ENCODE measurements around the gene GGCT. TPM values are rescaled to one million over a fixed set of nuclear protein-coding genes. Genes with fewer than 3 reads are reported as not detected.

Gene GGCT
- total RNA-seq, 1 experiment from 2014 or later, result 62.6 TPM

DNA sequence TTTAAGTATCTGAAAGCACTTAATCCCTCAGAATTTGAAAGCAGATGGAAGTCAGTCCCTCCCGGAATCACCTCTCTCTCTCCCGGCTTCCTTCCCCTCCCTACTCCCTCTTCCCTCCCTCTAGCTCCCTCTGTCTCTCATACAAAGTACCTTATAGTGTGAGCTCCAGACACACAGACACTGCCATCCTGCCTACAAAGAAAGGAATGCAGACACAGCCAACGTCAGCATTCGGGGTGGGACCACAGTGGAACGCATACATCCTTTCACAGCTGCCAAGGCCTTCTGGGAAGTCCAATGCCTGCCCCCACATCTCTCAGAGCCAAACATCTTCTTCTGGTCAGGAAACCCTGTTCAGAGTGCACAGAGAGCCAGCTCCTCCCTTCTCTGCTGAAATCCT, 35.3 kb downstream of the GGCT start:
- DNase-seq (ENCODE audit: low read depth), result peak; percentile 79
- in situ Hi-C loops (cut with HindIII; ENCODE audit: low pct_unique_long_range_greater_than_20kb, low sequenced_read_pairs), result no loop called here

DNA sequence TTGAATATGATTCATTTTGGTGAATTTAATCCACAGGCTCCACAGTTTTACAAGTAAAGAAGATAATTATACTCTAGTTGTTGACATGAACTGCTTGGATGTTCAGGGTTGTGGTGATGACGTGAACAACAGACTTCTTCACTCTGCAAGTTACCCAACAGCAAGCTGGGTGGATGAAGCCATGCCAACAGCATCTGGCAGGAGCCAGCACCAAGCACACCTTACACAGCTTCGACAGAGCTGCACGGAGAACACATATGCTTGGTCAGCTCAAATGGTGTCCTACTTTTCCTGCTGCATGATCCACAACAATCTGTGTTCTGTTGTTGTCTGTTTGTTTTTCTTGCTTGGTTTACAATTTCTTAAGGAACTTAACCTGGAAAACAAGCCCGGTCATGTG, 35.8 kb downstream of the GGCT start:
- in situ Hi-C loops (cut with HindIII; ENCODE audit: low pct_unique_long_range_greater_than_20kb, low sequenced_read_pairs), result no loop called here

GRCh38 chr7:30468041-30468440, 36.6 kb downstream of the GGCT start:
- in situ Hi-C loops (cut with HindIII; ENCODE audit: low pct_unique_long_range_greater_than_20kb, low sequenced_read_pairs), result no loop called here
- no peak for DNase-seq (ENCODE audit: low read depth)

More for the DNA sequence above, 35.8 kb downstream of the GGCT start:
- no peak for DNase-seq (ENCODE audit: low read depth)

- DNase-seq (ENCODE audit: low read depth), result no peak
- in situ Hi-C loops (cut with HindIII; ENCODE audit: low pct_unique_long_range_greater_than_20kb, low sequenced_read_pairs), result no loop called here
Observed at GRCh38 chr7:30467271-30467670, 37.4 kb downstream of the GGCT start.

DNA sequence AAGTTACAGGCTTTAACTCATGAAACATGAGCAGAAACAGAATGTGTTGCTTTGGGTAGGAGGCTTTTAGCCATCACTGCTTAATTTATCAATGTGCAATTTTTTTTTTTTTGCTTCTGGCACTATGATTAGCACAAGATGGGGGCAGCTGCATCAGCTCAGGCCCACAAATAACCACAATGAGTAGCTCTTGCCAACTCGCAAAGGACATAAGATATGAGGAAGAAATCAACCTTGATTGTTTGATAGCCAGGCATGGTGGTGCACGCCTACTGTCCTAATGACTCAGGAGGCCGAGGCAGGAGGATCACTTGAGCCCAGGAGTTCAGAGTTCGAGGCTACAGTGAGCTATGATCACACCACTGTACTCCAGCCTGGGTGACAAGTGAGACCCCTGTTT, 38.4 kb downstream of the GGCT start:
- in situ Hi-C loops (cut with HindIII; ENCODE audit: low pct_unique_long_range_greater_than_20kb, low sequenced_read_pairs), result no loop called here

GRCh38 chr7:30465811-30466180, 38.8 kb downstream of the GGCT start:
- in situ Hi-C loops (cut with HindIII; ENCODE audit: low pct_unique_long_range_greater_than_20kb, low sequenced_read_pairs), result no loop called here
- no peak for DNase-seq (ENCODE audit: low read depth)

More for the DNA sequence above, 38.4 kb downstream of the GGCT start:
- no peak for DNase-seq (ENCODE audit: low read depth)

DNA sequence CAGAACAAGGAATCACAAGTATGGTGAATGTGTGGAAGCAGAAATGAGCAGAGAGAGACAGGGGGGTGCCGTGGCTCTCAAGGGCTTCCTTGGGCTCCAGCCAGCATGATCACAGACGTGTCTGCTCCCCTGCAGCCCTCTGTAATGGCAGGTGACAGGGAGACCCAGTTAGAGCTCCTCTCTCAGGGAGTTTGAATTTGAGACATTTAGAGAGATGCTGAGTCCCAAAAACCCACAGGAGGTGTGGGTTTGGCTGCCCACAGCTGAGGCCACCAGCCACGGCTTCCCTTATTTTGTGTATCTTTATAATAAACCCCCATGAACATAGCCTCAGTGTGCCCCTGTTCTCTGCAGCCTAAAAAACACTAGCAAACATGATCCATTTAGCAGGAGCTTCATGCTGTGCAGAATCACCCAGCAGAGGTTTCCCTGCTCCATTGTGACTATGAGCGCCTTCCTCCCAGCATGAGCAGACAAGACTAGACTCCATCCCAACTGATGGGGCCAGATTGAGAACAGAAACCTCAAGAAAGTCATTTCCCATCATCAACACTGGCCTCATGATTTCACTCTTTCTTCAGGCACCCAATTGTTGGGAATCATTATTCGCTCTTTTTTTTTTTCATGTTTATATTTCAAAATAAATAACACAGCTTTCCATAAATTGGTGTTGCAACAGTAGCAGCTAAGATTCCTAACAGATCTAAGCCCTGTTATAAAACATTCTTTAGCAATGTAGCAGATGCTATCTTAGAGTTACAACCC, 39.4 kb downstream of the GGCT start:
- DNase-seq (ENCODE audit: low read depth), result no peak
- in situ Hi-C loops (cut with HindIII; ENCODE audit: low pct_unique_long_range_greater_than_20kb, low sequenced_read_pairs), result no loop called here

- in situ Hi-C loops (cut with HindIII; ENCODE audit: low pct_unique_long_range_greater_than_20kb, low sequenced_read_pairs), result no loop called here
Observed at GRCh38 chr7:30464231-30464671, 40.4 kb downstream of the GGCT start.

DNA sequence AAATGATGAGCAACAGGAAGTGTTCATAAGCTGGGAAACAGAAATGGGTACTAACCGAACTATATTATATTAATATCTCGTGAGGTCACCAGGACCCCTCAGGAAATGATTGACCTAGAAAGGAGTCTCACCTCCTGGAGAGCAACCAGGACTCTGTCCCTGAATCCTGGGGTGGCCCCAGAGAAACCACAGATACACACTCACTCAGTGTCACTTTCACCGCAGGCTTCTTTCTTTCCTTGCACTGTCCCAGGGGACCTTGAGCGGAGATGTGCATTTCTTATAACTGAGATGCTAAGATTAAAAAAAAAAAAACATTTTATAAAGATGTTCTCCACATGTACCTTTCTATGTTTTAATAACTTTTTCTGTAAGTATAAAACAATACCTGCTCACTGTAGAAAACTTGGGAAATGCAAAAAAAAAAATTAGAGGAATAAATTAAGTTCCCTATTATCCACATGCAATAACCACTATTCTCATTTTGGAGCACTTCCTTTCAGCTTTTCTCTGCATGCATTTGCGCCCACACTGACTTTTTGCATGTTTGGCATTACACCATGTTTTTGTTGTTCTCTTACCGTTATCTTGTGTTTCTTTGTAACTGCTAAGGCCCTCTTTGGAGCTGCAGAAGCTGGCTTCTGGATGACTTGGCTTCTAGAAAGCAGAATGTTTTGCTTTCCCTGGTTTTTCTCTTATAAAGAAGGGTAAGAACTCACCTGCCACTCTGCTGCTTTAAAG, 41.1 kb downstream of the GGCT start:
- no peak for DNase-seq (ENCODE audit: low read depth)
- in situ Hi-C loops (cut with HindIII; ENCODE audit: low pct_unique_long_range_greater_than_20kb, low sequenced_read_pairs), result no loop called here

More at GRCh38 chr7:30464231-30464671, 40.4 kb downstream of the GGCT start:
- no peak for DNase-seq (ENCODE audit: low read depth)

DNA sequence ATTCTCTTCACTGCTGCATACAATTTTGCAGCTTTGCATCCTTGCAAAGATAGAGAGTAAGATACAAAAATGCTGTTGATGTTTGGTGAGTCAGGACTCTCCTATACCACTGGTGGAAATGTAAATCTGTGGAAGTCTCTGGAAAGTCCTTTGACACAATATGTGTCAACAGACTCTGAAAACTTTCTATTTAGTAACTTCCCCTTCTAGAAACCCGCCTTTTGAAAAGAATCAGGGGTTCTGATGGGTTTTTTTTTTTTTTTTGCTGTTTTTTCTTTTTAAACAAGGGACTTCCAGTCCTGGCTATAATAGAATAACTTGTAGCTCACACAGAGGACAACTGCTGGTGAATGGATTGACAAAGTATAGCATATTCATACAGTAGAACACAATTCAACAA, 42.5 kb downstream of the GGCT start:
- DNase-seq (ENCODE audit: low read depth), result no peak
- in situ Hi-C loops (cut with HindIII; ENCODE audit: low pct_unique_long_range_greater_than_20kb, low sequenced_read_pairs), result no loop called here

DNA sequence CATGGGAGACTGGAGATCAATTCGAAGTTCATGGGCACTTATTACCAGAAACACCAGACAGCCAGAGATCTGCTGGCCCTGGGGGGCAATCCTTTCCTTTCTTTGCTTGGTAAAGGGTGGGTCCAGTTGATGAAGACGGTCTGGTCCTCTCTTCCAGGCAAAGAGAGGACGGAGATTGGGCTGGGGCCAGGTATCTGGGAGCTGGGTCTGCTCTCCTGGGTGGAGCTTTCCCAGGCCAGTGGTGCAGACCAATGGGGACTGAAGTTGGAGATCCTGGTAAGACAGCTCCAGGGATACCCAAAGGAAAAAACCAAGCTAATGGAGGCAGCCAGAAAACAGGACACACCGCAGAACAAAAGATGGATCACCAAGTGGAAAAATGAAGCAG, 44.4 kb downstream of the GGCT start:
- in situ Hi-C loops (cut with HindIII; ENCODE audit: low pct_unique_long_range_greater_than_20kb, low sequenced_read_pairs), result no loop called here
- no peak for DNase-seq (ENCODE audit: low read depth)

GRCh38 chr7:30459591-30460245, 44.9 kb downstream of the GGCT start:
- DNase-seq (ENCODE audit: low read depth), result peak; percentile 66
- in situ Hi-C loops (cut with HindIII; ENCODE audit: low pct_unique_long_range_greater_than_20kb, low sequenced_read_pairs), result no loop called here

DNA sequence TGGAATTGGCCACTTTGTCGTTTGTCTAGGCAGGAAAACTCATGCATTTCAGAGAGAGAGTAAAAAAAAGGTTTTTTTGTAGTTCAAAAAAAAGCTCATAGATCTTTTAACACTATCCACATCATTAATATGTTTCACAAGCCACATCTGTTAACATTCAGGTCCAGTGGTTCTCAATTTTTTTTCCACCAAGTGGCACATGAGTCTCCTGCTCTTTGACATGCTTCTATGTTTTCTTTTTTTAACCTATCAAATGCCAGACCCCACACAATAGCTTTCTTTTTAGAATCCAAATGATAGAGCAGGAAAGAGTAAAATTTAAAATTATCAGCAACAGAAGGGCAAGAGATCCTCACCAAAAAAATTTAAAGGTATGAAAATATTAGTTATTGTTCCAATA, 46.3 kb downstream of the GGCT start:
- no peak for DNase-seq (ENCODE audit: low read depth)
- in situ Hi-C loops (cut with HindIII; ENCODE audit: low pct_unique_long_range_greater_than_20kb, low sequenced_read_pairs), result no loop called here

- no peak for DNase-seq (ENCODE audit: low read depth)
- in situ Hi-C loops (cut with HindIII; ENCODE audit: low pct_unique_long_range_greater_than_20kb, low sequenced_read_pairs), result no loop called here
Observed at GRCh38 chr7:30453921-30454320, 50.7 kb downstream of the GGCT start.

- no peak for DNase-seq (ENCODE audit: low read depth)
- in situ Hi-C loops (cut with HindIII; ENCODE audit: low pct_unique_long_range_greater_than_20kb, low sequenced_read_pairs), result no loop called here
Observed at GRCh38 chr7:30453016-30453415, 51.6 kb downstream of the GGCT start.

DNA sequence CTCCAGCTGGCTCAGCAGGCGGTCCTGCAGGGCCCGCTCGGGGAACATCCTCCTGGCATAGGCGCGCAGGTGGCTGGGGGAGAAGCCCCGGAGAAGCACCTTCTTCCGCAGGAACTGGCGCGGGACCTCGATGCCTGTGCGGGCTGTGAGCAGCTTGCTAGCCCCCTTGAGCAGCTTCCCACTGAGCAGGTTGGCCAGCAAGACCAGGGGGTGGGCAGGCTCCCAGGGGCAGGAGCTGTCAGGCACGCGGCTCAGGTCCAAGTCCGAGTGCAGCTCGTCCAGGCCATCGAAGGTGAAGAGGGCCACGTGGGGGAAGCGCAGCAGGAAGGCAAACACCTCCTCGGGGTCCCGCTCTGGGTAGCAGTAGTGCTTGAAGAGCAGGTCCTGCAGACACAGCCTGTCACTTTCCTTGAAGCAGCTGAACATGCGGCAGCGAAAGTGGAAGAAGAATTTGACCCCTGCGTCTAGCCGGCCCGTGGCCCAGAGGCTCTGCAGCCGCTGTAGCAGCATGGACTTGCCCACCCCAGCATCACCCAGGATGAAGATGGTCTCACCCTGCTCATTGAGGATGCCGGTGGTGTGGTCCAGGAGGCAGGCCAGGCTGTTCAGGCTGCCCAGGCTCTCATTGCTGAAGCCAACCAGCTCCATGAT, 52.2 kb downstream of the GGCT start:
- no peak for DNase-seq (ENCODE audit: low read depth)
- in situ Hi-C loops (cut with HindIII; ENCODE audit: low pct_unique_long_range_greater_than_20kb, low sequenced_read_pairs), result no loop called here

DNA sequence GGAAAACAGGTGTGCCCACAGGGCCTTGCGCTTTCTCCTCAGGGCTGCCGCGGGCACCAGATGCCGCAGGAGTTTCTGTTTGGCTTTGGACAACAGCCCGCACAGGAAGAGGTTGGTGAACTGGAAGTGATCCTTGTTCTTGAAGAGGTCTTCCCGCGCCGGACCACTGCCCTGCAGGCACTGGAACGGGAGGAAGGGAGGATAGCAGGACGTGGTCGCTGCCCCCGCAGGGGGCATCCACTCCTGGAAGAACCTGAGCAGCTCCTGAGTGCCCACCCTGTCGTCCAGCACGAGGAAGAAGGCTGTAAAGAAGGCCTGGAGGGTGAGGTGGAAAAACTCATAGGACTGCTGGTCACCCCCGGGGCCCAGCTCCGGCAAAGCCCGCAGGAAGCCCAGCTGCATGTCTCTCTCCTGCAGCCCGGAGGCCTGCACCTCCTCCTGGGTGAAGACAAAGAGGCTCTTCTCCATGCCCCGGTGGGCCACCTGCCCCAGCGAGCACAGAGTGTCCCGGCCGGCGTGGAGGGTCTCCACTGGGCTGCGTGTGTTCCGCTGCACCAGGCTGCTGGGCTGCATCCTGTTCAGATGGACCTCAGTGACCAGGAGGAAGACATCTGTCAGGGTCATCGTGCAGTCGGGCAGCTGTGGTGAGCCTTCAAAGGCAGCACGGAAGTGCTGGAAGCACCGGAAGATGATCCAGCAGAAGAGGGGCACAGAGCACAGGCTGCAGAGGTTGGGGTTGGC, 52.9 kb downstream of the GGCT start:
- in situ Hi-C loops (cut with HindIII; ENCODE audit: low pct_unique_long_range_greater_than_20kb, low sequenced_read_pairs), result no loop called here

GRCh38 chr7:30450983-30451497, 53.6 kb downstream of the GGCT start:
- in situ Hi-C loops (cut with HindIII; ENCODE audit: low pct_unique_long_range_greater_than_20kb, low sequenced_read_pairs), result no loop called here
- DNase-seq (ENCODE audit: low read depth), result no peak

More for the DNA sequence above, 52.9 kb downstream of the GGCT start:
- DNase-seq (ENCODE audit: low read depth), result no peak
